ENCODE measurements around the gene PLCH2.
A peak's percentile ranks its signal among the peaks of the same experiment; 100 is the strongest.

PLCH2 gene

DNA sequence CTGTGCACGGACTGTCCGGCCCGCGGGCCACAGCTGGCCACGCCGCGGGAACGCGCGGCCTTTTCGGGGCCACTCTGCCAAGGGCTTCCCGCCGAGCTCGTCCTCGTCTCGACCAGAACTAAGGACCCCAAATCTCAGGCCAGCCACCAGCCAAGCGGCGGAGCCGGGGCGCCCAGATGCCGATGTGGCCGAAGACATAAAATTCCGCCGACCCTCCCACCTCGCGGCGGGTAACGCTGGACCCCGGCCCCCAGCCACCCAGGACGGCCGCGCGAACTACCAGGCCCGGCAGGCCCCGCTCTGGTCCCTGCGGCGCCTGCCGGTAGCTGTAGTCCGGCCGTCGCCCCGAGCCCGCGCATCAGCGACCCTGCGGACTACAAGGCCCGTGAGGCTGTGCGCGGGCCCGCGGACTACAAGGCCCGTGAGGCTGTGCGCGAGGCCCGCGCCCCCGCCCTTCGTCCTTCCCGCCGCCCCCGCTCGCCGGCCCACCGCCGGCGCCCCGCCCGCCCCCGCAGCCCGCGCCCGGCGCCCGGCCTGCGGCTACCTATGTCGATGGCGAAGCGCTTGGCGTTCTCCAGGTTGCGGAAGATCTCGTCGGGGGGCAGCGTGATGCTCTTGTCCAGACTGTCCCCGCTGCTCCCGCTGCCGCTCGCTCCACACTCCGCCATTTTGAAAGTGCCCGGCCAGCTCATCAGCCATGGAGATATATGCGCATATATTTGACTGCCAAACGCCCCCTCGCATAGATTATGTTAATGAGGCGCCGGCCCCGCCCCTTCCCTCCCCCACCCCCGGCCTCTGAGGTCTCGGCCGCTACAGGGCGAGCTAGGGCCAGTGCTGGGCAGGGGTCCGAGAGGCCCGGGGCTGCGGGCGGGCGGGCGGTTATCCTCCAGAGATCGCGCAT lies 50.1 kb downstream of the PLCH2 start, which contains the start of gene PANK4:
PANK4 (minus strand) TSS at position 677 of the 904 bp plus-strand sequence; CDS start at position 668, 9 bp downstream.
- peak within 1 kb of the TSS; percentile 77 for H2AFZ ChIP-seq (ENCODE audit: low read depth, low read length)
- peaks cover 7% of the 10 kb centered on the region for H3K27me3 ChIP-seq (ENCODE audit: insufficient read depth, low read length, poor library complexity)
- H4K20me1 ChIP-seq (ENCODE audit: insufficient read depth, low read length) = peaks cover 63% of the 10 kb centered on the region
- DNase-seq = peak; percentile 89
- H3K4me3 ChIP-seq (ENCODE audit: low read depth in 1 of 2, low read length in 2 of 2) = peak within 1 kb of the TSS; percentile 99 to 100
- peaks cover 28% of the 10 kb centered on the region for H3K36me3 ChIP-seq (ENCODE audit: insufficient read depth, low read length)
- peak within 1 kb of the TSS; percentile 90 for H3K27ac ChIP-seq (ENCODE audit: low read length)
- peaks cover 48% of the 10 kb centered on the region for H3K79me2 ChIP-seq (ENCODE audit: insufficient read depth, low read length)
- H3K9me3 ChIP-seq (ENCODE audit: insufficient read depth, low read length, severe bottlenecking) = no peaks in the 10 kb centered on the region
- peak within 1 kb of the TSS; percentile 98 for H3K9ac ChIP-seq (ENCODE audit: low read depth, low read length)
- TF ChIP-seq EZH2 (IDR thresholded peaks at IDR 0.05; ENCODE audit: borderline replicate concordance, low read depth, low read length, severe bottlenecking) (no peak), CTCF (IDR thresholded peaks at IDR 0.05; ENCODE audit: borderline replicate concordance, extremely low read depth, low read length, poor library complexity, severe bottlenecking) (no peak)
- ATAC-seq (ENCODE audit: insufficient read depth, low read depth) = peak; percentile 93
- H3K4me1 ChIP-seq (ENCODE audit: insufficient read depth, low read length) = peaks cover 45% of the 10 kb centered on the region
- H3K4me2 ChIP-seq (ENCODE audit: insufficient read depth, low read length) = peak within 1 kb of the TSS; percentile 95

- DNase-seq (peak; percentile 68), ATAC-seq (ENCODE audit: insufficient read depth, low read depth) (peak; percentile 58)
- H3K27ac ChIP-seq (ENCODE audit: low read length) = 0 out of 2 replicates have a peak overlapping the region, but pooled peaks have one; percentile 25
- peaks cover 7% of the 10 kb centered on the region for H3K27me3 ChIP-seq (ENCODE audit: insufficient read depth, low read length, poor library complexity)
- TF ChIP-seq CTCF (IDR thresholded peaks at IDR 0.05; ENCODE audit: borderline replicate concordance, extremely low read depth, low read length, poor library complexity, severe bottlenecking) = no peak
- no peak for TF ChIP-seq EZH2 (IDR thresholded peaks at IDR 0.05; ENCODE audit: borderline replicate concordance, low read depth, low read length, severe bottlenecking)
- peaks cover 20% of the 10 kb centered on the region for H3K36me3 ChIP-seq (ENCODE audit: insufficient read depth, low read length)
- peak overlapping the region; percentile 95 for H3K4me2 ChIP-seq (ENCODE audit: insufficient read depth, low read length)
- peak overlapping the region; percentile 44 to 99; a peak in 3 of 4 replicates for H3K4me3 ChIP-seq (ENCODE audit: low read depth in 1 of 2, low read length in 2 of 2)
- H3K9ac ChIP-seq (ENCODE audit: low read depth, low read length) = peak overlapping the region; percentile 98; the same call in 1 of the 2 replicates
- peaks cover 62% of the 10 kb centered on the region for H4K20me1 ChIP-seq (ENCODE audit: insufficient read depth, low read length)
- peak overlapping the region; percentile 50 for H2AFZ ChIP-seq (ENCODE audit: low read depth, low read length)
- no peaks in the 10 kb centered on the region for H3K9me3 ChIP-seq (ENCODE audit: insufficient read depth, low read length, severe bottlenecking)
- peaks cover 41% of the 10 kb centered on the region for H3K79me2 ChIP-seq (ENCODE audit: insufficient read depth, low read length)
- peaks cover 45% of the 10 kb centered on the region for H3K4me1 ChIP-seq (ENCODE audit: insufficient read depth, low read length)
Measured at GRCh38 chr1:2526824-2527555, 50.9 kb downstream of the PLCH2 start.

GRCh38 chr1:2527556-2527860 lies 51.4 kb downstream of the PLCH2 start:
- DNase-seq = no peak
- Histone ChIP-seq H3K4me3 (ENCODE audit: low read depth in 1 of 2, low read length in 2 of 2) (no peak overlapping the region), H2AFZ (ENCODE audit: low read depth, low read length) (no peak overlapping the region), H4K20me1 (ENCODE audit: insufficient read depth, low read length) (peaks cover 57% of the 10 kb centered on the region), H3K9ac (ENCODE audit: low read depth, low read length) (no peak overlapping the region), H3K27me3 (ENCODE audit: insufficient read depth, low read length, poor library complexity) (peaks cover 7% of the 10 kb centered on the region), H3K4me2 (ENCODE audit: insufficient read depth, low read length) (no peak overlapping the region), H3K4me1 (ENCODE audit: insufficient read depth, low read length) (peaks cover 45% of the 10 kb centered on the region), H3K79me2 (ENCODE audit: insufficient read depth, low read length) (peaks cover 35% of the 10 kb centered on the region), H3K27ac (ENCODE audit: low read length) (no peak overlapping the region), H3K9me3 (ENCODE audit: insufficient read depth, low read length, severe bottlenecking) (no peaks in the 10 kb centered on the region), H3K36me3 (ENCODE audit: insufficient read depth, low read length) (peaks cover 19% of the 10 kb centered on the region)
- TF ChIP-seq EZH2 (IDR thresholded peaks at IDR 0.05; ENCODE audit: borderline replicate concordance, low read depth, low read length, severe bottlenecking) (no peak), CTCF (IDR thresholded peaks at IDR 0.05; ENCODE audit: borderline replicate concordance, extremely low read depth, low read length, poor library complexity, severe bottlenecking) (no peak)
- no peak for ATAC-seq (ENCODE audit: insufficient read depth, low read depth)

Data from DND-41 (cell line).